Measurements from ENCODE around the gene MXRA8.
A peak's percentile ranks its signal among the peaks of the same experiment; 100 is the strongest.
"Not testable (repeated sequence)": the region's sequence is repeated elsewhere in the genome, so short reads cannot be mapped to it uniquely, and the experiment has no call there.

MXRA8 gene

GRCh38 chr1:1376551-1377226 is 18.3 kb upstream of the MXRA8 start:
- no peak overlapping the region for H3K4me3 ChIP-seq
- no peak overlapping the region for H3K4me2 ChIP-seq
- H3K9ac ChIP-seq = no peak overlapping the region
- H3K27me3 ChIP-seq = no peaks in the 10 kb centered on the region
- peaks cover 35% of the 10 kb centered on the region for H3K4me1 ChIP-seq
- no peak for TF ChIP-seq Cebpa-rat (IDR thresholded peaks at IDR 0.05)
- H3K36me3 ChIP-seq = peaks cover 52% of the 10 kb centered on the region
- H3K9me3 ChIP-seq = no peaks in the 10 kb centered on the region
- no peak overlapping the region for H3K27ac ChIP-seq
- peaks cover 45% of the 10 kb centered on the region for H4K20me1 ChIP-seq

- Histone ChIP-seq H3K4me1 (peaks cover 51% of the 10 kb centered on the region), H3K27me3 (no peaks in the 10 kb centered on the region), H3K4me3 (peak within 1 kb of the TSS; percentile 100), H3K36me3 (peaks cover 36% of the 10 kb centered on the region), H3K9ac (peak within 1 kb of the TSS; percentile 98), H3K4me2 (peak within 1 kb of the TSS; percentile 100), H4K20me1 (peaks cover 44% of the 10 kb centered on the region), H3K27ac (peak within 1 kb of the TSS; percentile 99), H3K9me3 (no peaks in the 10 kb centered on the region)
- no peak for TF ChIP-seq Cebpa-rat (IDR thresholded peaks at IDR 0.05)
Measured at GRCh38 chr1:1374929-1375662, 16.7 kb upstream of the MXRA8 start, which contains the start of gene AURKAIP1. Gene AURKAIP1, minus strand, starts transcription at chr1:1375207. Its CDS starts 451 bp downstream, at chr1:1374756.

GRCh38 chr1:1374589-1374928 is 16.2 kb upstream of the MXRA8 start:
- Histone ChIP-seq H3K9me3 (no peaks in the 10 kb centered on the region), H3K36me3 (peaks cover 35% of the 10 kb centered on the region), H4K20me1 (peaks cover 44% of the 10 kb centered on the region), H3K4me1 (peaks cover 57% of the 10 kb centered on the region), H3K4me3 (peak overlapping the region; percentile 100), H3K27me3 (no peaks in the 10 kb centered on the region), H3K27ac (peak overlapping the region; percentile 99), H3K9ac (peak overlapping the region; percentile 98), H3K4me2 (peak overlapping the region; percentile 100)
- no peak for TF ChIP-seq Cebpa-rat (IDR thresholded peaks at IDR 0.05)

DNA sequence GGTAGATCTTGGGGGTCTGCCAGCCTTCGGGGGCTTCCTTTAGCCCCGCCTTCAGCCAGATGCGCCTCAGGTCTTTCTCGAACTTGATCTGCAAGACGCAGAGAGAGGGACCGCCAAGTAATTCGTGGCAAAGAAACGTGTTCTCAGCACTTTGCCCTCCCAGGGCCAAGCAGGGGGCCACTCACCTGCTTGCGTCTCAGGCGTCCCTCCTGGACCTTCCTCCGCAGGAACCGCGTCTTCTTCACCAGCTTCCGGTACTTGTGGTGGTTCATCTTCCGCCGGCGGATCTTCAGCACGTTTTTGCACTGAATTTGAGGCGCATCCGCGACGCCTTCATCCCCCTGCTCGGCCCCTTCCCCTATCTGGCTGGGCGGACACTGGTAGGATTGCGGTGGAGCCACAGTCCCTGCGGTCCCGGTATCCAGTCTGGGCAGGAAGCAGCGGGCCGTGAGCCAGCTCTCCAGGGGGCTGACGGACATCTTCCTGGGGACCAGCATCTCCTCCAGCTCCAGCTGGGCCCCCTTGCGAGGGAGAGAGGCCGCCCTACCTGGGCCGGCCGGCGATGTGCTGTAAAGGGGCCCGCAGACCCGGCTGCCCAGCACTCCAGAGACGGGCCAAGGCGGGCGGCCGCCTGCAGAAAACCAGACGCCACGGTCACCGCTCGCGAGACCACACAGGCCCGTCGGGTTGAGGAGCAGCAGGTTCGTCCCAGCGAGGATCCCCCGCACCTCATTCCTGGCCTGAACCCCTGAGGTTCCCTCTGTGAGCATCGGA is 15.6 kb upstream of the MXRA8 start:
- Histone ChIP-seq H3K4me3 (peak overlapping the region; percentile 100), H3K4me1 (peaks cover 62% of the 10 kb centered on the region), H3K4me2 (peak overlapping the region; percentile 100), H4K20me1 (peaks cover 44% of the 10 kb centered on the region), H3K27ac (peak overlapping the region; percentile 99), H3K36me3 (peaks cover 31% of the 10 kb centered on the region), H3K9ac (peak overlapping the region; percentile 98), H3K27me3 (no peaks in the 10 kb centered on the region), H3K9me3 (no peaks in the 10 kb centered on the region)
- TF ChIP-seq Cebpa-rat (IDR thresholded peaks at IDR 0.05) = no peak

DNA sequence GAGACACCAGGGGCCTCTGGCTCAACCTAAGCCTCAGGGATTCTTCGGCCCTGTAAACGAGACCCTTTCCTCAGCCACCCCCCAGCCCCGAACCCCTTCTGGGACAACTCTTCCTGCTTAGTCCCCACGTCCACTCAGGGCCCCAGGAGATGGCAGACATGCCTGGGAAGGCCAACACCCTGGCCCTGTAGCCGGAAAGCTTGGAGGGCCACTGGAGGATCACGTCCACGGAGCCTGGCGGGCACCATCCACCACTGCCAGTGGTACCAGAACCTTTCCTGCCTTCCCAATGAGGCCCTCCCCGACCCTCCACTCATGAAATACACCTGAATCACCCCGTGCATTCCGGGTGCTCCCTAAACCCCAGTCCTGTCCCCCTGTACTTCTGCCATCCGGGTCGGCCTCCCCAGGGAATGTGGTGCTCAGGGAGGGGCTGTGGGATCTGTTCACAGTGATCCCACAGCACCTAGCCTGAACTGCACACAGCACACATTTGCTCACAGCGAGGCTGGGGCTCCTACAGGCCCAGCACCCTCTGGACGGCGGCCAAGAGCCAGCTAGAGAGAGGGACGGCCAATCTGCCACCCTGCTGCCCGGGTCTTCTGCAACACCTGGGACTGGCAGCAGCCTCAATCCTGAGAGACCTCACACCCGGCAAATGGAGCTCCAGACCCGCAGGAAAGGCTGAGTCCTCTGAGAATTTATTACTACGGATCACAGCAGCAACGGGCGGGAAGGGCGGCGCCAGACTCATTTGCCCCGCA is 14.9 kb upstream of the MXRA8 start:
- no peak for TF ChIP-seq Cebpa-rat (IDR thresholded peaks at IDR 0.05)
- Histone ChIP-seq H3K9me3 (no peaks in the 10 kb centered on the region), H3K4me1 (peaks cover 62% of the 10 kb centered on the region), H3K4me3 (peak overlapping the region; percentile 100), H3K9ac (peak overlapping the region; percentile 98), H3K27me3 (no peaks in the 10 kb centered on the region), H4K20me1 (peaks cover 44% of the 10 kb centered on the region), H3K27ac (0 out of 2 replicates have a peak overlapping the region, but pooled peaks have one; percentile 99), H3K4me2 (peak overlapping the region; percentile 100), H3K36me3 (peaks cover 30% of the 10 kb centered on the region)

- no peak for TF ChIP-seq Cebpa-rat (IDR thresholded peaks at IDR 0.05)
- peaks cover 44% of the 10 kb centered on the region for H4K20me1 ChIP-seq
- peaks cover 4% of the 10 kb centered on the region; the same call in 1 of the 2 replicates for H3K9me3 ChIP-seq
- H3K4me3 ChIP-seq = peak overlapping the region; percentile 58
- H3K9ac ChIP-seq = peak overlapping the region; percentile 54
- H3K27ac ChIP-seq = peak overlapping the region; percentile 75
- no peaks in the 10 kb centered on the region for H3K27me3 ChIP-seq
- peak overlapping the region; percentile 100 for H3K4me2 ChIP-seq
- peaks cover 62% of the 10 kb centered on the region for H3K4me1 ChIP-seq
- peaks cover 30% of the 10 kb centered on the region for H3K36me3 ChIP-seq
Measured at GRCh38 chr1:1371746-1372711, 13.7 kb upstream of the MXRA8 start.

- Histone ChIP-seq H3K27ac (peak overlapping the region; percentile 75), H3K4me2 (peak overlapping the region; percentile 100), H3K36me3 (peaks cover 25% of the 10 kb centered on the region), H4K20me1 (peaks cover 44% of the 10 kb centered on the region), H3K9ac (peak overlapping the region; percentile 54; the same call in 1 of the 2 replicates), H3K27me3 (no peaks in the 10 kb centered on the region), H3K4me3 (peak overlapping the region; percentile 58), H3K4me1 (peaks cover 62% of the 10 kb centered on the region), H3K9me3 (peaks cover 10% of the 10 kb centered on the region)
- TF ChIP-seq Cebpa-rat (IDR thresholded peaks at IDR 0.05) = peak; percentile 58; the same call in 1 of the 2 replicates
Measured at GRCh38 chr1:1371364-1371745, 13.0 kb upstream of the MXRA8 start.

DNA sequence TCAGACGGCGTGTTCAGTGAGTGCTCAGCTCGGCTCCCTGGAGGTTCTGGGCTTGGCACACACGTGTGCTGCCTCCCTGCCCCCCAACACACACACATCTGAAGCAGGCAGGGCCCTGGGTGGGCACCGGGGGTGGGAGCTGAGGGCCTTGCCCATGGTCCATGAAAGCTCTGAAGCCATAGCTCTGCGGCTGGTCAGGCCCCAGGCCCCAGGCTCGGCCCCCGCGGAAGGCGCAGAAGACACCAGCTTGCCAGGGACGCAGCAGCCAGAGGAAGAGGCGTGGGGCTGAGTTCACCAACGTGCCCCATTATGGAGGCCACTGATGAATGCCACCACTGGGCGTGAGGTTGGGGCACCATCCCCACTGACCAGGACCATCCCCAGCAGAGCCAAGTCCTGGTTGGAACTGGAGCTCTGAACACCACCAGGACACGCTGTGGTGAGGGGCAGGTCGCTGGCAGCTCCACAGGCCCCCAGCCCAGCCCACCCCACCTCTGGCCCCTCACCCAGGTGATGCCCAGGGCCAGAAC is 12.5 kb upstream of the MXRA8 start:
- peaks cover 16% of the 10 kb centered on the region for H3K9me3 ChIP-seq
- H4K20me1 ChIP-seq = peaks cover 44% of the 10 kb centered on the region
- H3K4me3 ChIP-seq = peak overlapping the region; percentile 58
- TF ChIP-seq Cebpa-rat (IDR thresholded peaks at IDR 0.05) = no peak
- H3K27me3 ChIP-seq = no peaks in the 10 kb centered on the region
- H3K4me2 ChIP-seq = peak overlapping the region; percentile 100
- H3K9ac ChIP-seq = peak overlapping the region; percentile 54; the same call in 1 of the 2 replicates
- H3K27ac ChIP-seq = peak overlapping the region; percentile 75
- peaks cover 21% of the 10 kb centered on the region for H3K36me3 ChIP-seq
- H3K4me1 ChIP-seq = peaks cover 57% of the 10 kb centered on the region

GRCh38 chr1:1370094-1370493 is 11.7 kb upstream of the MXRA8 start:
- Histone ChIP-seq H3K36me3 (peaks cover 21% of the 10 kb centered on the region), H3K27ac (peak overlapping the region; percentile 75; the same call in 1 of the 2 replicates), H3K4me2 (peak overlapping the region; percentile 100), H4K20me1 (peaks cover 44% of the 10 kb centered on the region), H3K4me1 (peaks cover 55% of the 10 kb centered on the region), H3K9me3 (peaks cover 19% of the 10 kb centered on the region)
- not testable (repeated sequence) for H3K27me3 ChIP-seq, H3K4me3 ChIP-seq, H3K9ac ChIP-seq

Data from BLaER1 (cell line).